ENCODE data around the gene TMED3. TPM values are rescaled to one million over a fixed set of nuclear protein-coding genes. Genes with fewer than 3 reads are reported as not detected.

TMED3 gene
- total and polyA plus RNA-seq, 9 of the 15 experiments (the other 6 are each of a cell fraction or from before 2014, with no cell fraction given), result 6.1 to 89.6 (median 51.4) TPM

GRCh38 chr15:79329171-79329611, 18.3 kb downstream of the TMED3 start (continued):
- TF ChIP-seq MAFF (IDR thresholded peaks at IDR 0.05; ENCODE audit: low read length) (peak; percentile 83), UBTF (IDR thresholded peaks at IDR 0.05; ENCODE audit: borderline replicate concordance in 1 of 2, low read depth in 2 of 2, low read length in 2 of 2) (no peak), SMARCA4 (IDR thresholded peaks at IDR 0.05) (no peak), LARP7 (IDR thresholded peaks at IDR 0.05) (no peak), ZNF431 (CRISPR knock-in tag; IDR thresholded peaks at IDR 0.05) (no peak), HSF4 (CRISPR knock-in tag; IDR thresholded peaks at IDR 0.05; ENCODE audit: borderline replicate concordance) (no peak), KLF6 (CRISPR knock-in tag; IDR thresholded peaks at IDR 0.05; ENCODE audit: borderline replicate concordance) (no peak), CXXC5 (CRISPR knock-in tag; IDR thresholded peaks at IDR 0.05) (no peak), PATZ1 (CRISPR knock-in tag; IDR thresholded peaks at IDR 0.05; ENCODE audit: borderline replicate concordance) (no peak), ZNF133 (CRISPR knock-in tag; IDR thresholded peaks at IDR 0.05) (no peak), CHD2 (IDR thresholded peaks at IDR 0.05; ENCODE audit: low read depth, low read length) (no peak), HIVEP1 (CRISPR knock-in tag; IDR thresholded peaks at IDR 0.05) (no peak), POLR2B (IDR thresholded peaks at IDR 0.05; ENCODE audit: low read depth, partially characterized antibody) (no peak), RHOXF2B (CRISPR knock-in tag; conservative IDR thresholded peaks at IDR 0.05) (no peak), NFIC (IDR thresholded peaks at IDR 0.05) (peak; percentile 90), SETDB1 (IDR thresholded peaks at IDR 0.05; ENCODE audit: low read length) (no peak), SNAPC5 (CRISPR knock-in tag; IDR thresholded peaks at IDR 0.05) (no peak), NFE2L1 (tag; IDR thresholded peaks at IDR 0.05; ENCODE audit: borderline replicate concordance, low read depth) (peak; percentile 79), MAFG (tag; conservative IDR thresholded peaks at IDR 0.05) (peak; percentile 92), ATF4 (CRISPR knock-in tag; IDR thresholded peaks at IDR 0.05) (no peak), JUND (IDR thresholded peaks at IDR 0.05; ENCODE audit: borderline replicate concordance, low read depth, low read length) (no peak), JUND (tag; IDR thresholded peaks at IDR 0.05; ENCODE audit: borderline replicate concordance, low read depth, low read length) (peak; percentile 20; the same call in 1 of the 3 replicates), SFPQ (IDR thresholded peaks at IDR 0.05; ENCODE audit: low read depth, low read length) (no peak), MAFK (IDR thresholded peaks at IDR 0.05; ENCODE audit: low read length) (peak; percentile 76)
